ENCODE results near the gene ITPKA.

The ITPKA gene

GRCh38 chr15:41486286-41486685 is 7.4 kb upstream of the ITPKA start:
- no peak overlapping the region for H3K56ac ChIP-seq (ENCODE audit: low read length)
- no peak overlapping the region for H4K5ac ChIP-seq (ENCODE audit: low read length)
- H3K23ac ChIP-seq (ENCODE audit: low read length): no peak overlapping the region
- WGBS (ENCODE audit: extremely low coverage, insufficient coverage, low lambda C conversion rate): no CpG with 5 or more reads among the region's 43 CpGs
- no peak overlapping the region for H3K27ac ChIP-seq (ENCODE audit: low read depth, low read length)
- no peak overlapping the region for H2BK15ac ChIP-seq (replicated peaks; ENCODE audit: low read depth)
- H3K18ac ChIP-seq (ENCODE audit: low read length): no peak overlapping the region
- no peaks in the 10 kb centered on the region for H3K4me1 ChIP-seq (ENCODE audit: control insufficient read depth, low read depth, low read length)
- H3K4me2 ChIP-seq (ENCODE audit: low read length): no peak overlapping the region
- H3K4me3 ChIP-seq (ENCODE audit: low read length): no peak overlapping the region
- H3K79me2 ChIP-seq (ENCODE audit: control insufficient read depth, insufficient read depth, low read length): no peaks in the 10 kb centered on the region
- no peak overlapping the region for H3K4ac ChIP-seq (ENCODE audit: low read depth, low read length)
- no peak overlapping the region for H2BK5ac ChIP-seq (ENCODE audit: low read length)
- no peak overlapping the region for H2AK5ac ChIP-seq (ENCODE audit: low read length)
- no peak overlapping the region for H2BK120ac ChIP-seq (ENCODE audit: low read depth, low read length)
- DNase-seq: no peak
- H3K27me3 ChIP-seq (ENCODE audit: insufficient read depth, low read length, poor library complexity): peaks cover 2% of the 10 kb centered on the region
- no peak overlapping the region for H4K8ac ChIP-seq (ENCODE audit: low read depth, low read length)
- no peaks in the 10 kb centered on the region for H3K79me1 ChIP-seq (ENCODE audit: low read length)
- H3K9ac ChIP-seq (ENCODE audit: low read length): no peak overlapping the region
- peaks cover 2% of the 10 kb centered on the region for H3K36me3 ChIP-seq (ENCODE audit: control insufficient read depth, insufficient read depth, low read length)

- H4K8ac ChIP-seq (ENCODE audit: low read depth, low read length): no peak overlapping the region
- no peaks in the 10 kb centered on the region for H3K79me1 ChIP-seq (ENCODE audit: low read length)
- H3K4ac ChIP-seq (ENCODE audit: low read depth, low read length): no peak overlapping the region
- no peak overlapping the region for H3K18ac ChIP-seq (ENCODE audit: low read length)
- no peak overlapping the region for H3K27ac ChIP-seq (ENCODE audit: low read depth, low read length)
- no peak overlapping the region for H3K9ac ChIP-seq (ENCODE audit: low read length)
- no peak overlapping the region for H3K23ac ChIP-seq (ENCODE audit: low read length)
- H2AK5ac ChIP-seq (ENCODE audit: low read length): no peak overlapping the region
- no peak for DNase-seq
- no peaks in the 10 kb centered on the region for H3K36me3 ChIP-seq (ENCODE audit: control insufficient read depth, insufficient read depth, low read length)
- no peaks in the 10 kb centered on the region for H3K4me1 ChIP-seq (ENCODE audit: control insufficient read depth, low read depth, low read length)
- H3K27me3 ChIP-seq (ENCODE audit: insufficient read depth, low read length, poor library complexity): peaks cover 7% of the 10 kb centered on the region
- H2BK15ac ChIP-seq (replicated peaks; ENCODE audit: low read depth): no peak overlapping the region
- H2BK5ac ChIP-seq (ENCODE audit: low read length): no peak overlapping the region
- H3K4me2 ChIP-seq (ENCODE audit: low read length): no peak overlapping the region
- no peak overlapping the region for H4K5ac ChIP-seq (ENCODE audit: low read length)
- H2BK120ac ChIP-seq (ENCODE audit: low read depth, low read length): no peak overlapping the region
- no peaks in the 10 kb centered on the region for H3K79me2 ChIP-seq (ENCODE audit: control insufficient read depth, insufficient read depth, low read length)
- H3K56ac ChIP-seq (ENCODE audit: low read length): no peak overlapping the region
- no peak overlapping the region for H3K4me3 ChIP-seq (ENCODE audit: low read length)
- WGBS (ENCODE audit: extremely low coverage, insufficient coverage, low lambda C conversion rate): no CpG with 5 or more reads among the region's 9 CpGs
Measured at GRCh38 chr15:41487381-41487780, 6.3 kb upstream of the ITPKA start.

GRCh38 chr15:41487802-41488201 is 5.9 kb upstream of the ITPKA start:
- no peak overlapping the region for H3K4me3 ChIP-seq (ENCODE audit: low read length)
- no peak overlapping the region for H3K18ac ChIP-seq (ENCODE audit: low read length)
- no CpG with 5 or more reads among the region's 2 CpGs for WGBS (ENCODE audit: extremely low coverage, insufficient coverage, low lambda C conversion rate)
- H3K79me1 ChIP-seq (ENCODE audit: low read length): no peaks in the 10 kb centered on the region
- no peak overlapping the region for H3K4me2 ChIP-seq (ENCODE audit: low read length)
- no peak overlapping the region for H2BK5ac ChIP-seq (ENCODE audit: low read length)
- no peaks in the 10 kb centered on the region for H3K79me2 ChIP-seq (ENCODE audit: control insufficient read depth, insufficient read depth, low read length)
- H2AK5ac ChIP-seq (ENCODE audit: low read length): no peak overlapping the region
- no peaks in the 10 kb centered on the region for H3K36me3 ChIP-seq (ENCODE audit: control insufficient read depth, insufficient read depth, low read length)
- no peak overlapping the region for H4K8ac ChIP-seq (ENCODE audit: low read depth, low read length)
- no peak for DNase-seq
- H2BK120ac ChIP-seq (ENCODE audit: low read depth, low read length): no peak overlapping the region
- H3K4ac ChIP-seq (ENCODE audit: low read depth, low read length): no peak overlapping the region
- no peak overlapping the region for H3K9ac ChIP-seq (ENCODE audit: low read length)
- H4K5ac ChIP-seq (ENCODE audit: low read length): no peak overlapping the region
- no peak overlapping the region for H3K56ac ChIP-seq (ENCODE audit: low read length)
- H3K4me1 ChIP-seq (ENCODE audit: control insufficient read depth, low read depth, low read length): peaks cover 3% of the 10 kb centered on the region
- no peak overlapping the region for H3K23ac ChIP-seq (ENCODE audit: low read length)
- H2BK15ac ChIP-seq (replicated peaks; ENCODE audit: low read depth): no peak overlapping the region
- no peak overlapping the region for H3K27ac ChIP-seq (ENCODE audit: low read depth, low read length)
- H3K27me3 ChIP-seq (ENCODE audit: insufficient read depth, low read length, poor library complexity): peaks cover 10% of the 10 kb centered on the region

- H3K23ac ChIP-seq (ENCODE audit: low read length): no peak overlapping the region
- H3K4me1 ChIP-seq (ENCODE audit: control insufficient read depth, low read depth, low read length): peaks cover 4% of the 10 kb centered on the region
- no peaks in the 10 kb centered on the region for H3K36me3 ChIP-seq (ENCODE audit: control insufficient read depth, insufficient read depth, low read length)
- H3K27me3 ChIP-seq (ENCODE audit: insufficient read depth, low read length, poor library complexity): peaks cover 18% of the 10 kb centered on the region
- DNase-seq: no peak
- no peak overlapping the region for H2BK5ac ChIP-seq (ENCODE audit: low read length)
- no CpG with 5 or more reads among the region's 2 CpGs for WGBS (ENCODE audit: extremely low coverage, insufficient coverage, low lambda C conversion rate)
- no peak overlapping the region for H2BK120ac ChIP-seq (ENCODE audit: low read depth, low read length)
- no peak overlapping the region for H3K4me2 ChIP-seq (ENCODE audit: low read length)
- H4K8ac ChIP-seq (ENCODE audit: low read depth, low read length): no peak overlapping the region
- no peak overlapping the region for H3K4ac ChIP-seq (ENCODE audit: low read depth, low read length)
- H4K5ac ChIP-seq (ENCODE audit: low read length): no peak overlapping the region
- H3K4me3 ChIP-seq (ENCODE audit: low read length): no peak overlapping the region
- H3K18ac ChIP-seq (ENCODE audit: low read length): no peak overlapping the region
- H2AK5ac ChIP-seq (ENCODE audit: low read length): no peak overlapping the region
- H3K9ac ChIP-seq (ENCODE audit: low read length): no peak overlapping the region
- H3K27ac ChIP-seq (ENCODE audit: low read depth, low read length): no peak overlapping the region
- no peak overlapping the region for H3K56ac ChIP-seq (ENCODE audit: low read length)
- H3K79me1 ChIP-seq (ENCODE audit: low read length): no peaks in the 10 kb centered on the region
- no peak overlapping the region for H2BK15ac ChIP-seq (replicated peaks; ENCODE audit: low read depth)
- no peaks in the 10 kb centered on the region for H3K79me2 ChIP-seq (ENCODE audit: control insufficient read depth, insufficient read depth, low read length)
Measured at GRCh38 chr15:41489641-41490040, 4.0 kb upstream of the ITPKA start.

GRCh38 chr15:41490355-41490754 is 3.3 kb upstream of the ITPKA start:
- H2AK5ac ChIP-seq (ENCODE audit: low read length): no peak overlapping the region
- H4K5ac ChIP-seq (ENCODE audit: low read length): no peak overlapping the region
- no peak for DNase-seq
- WGBS (ENCODE audit: extremely low coverage, insufficient coverage, low lambda C conversion rate): no CpG with 5 or more reads among the region's 4 CpGs
- no peak overlapping the region for H3K4me3 ChIP-seq (ENCODE audit: low read length)
- H3K27me3 ChIP-seq (ENCODE audit: insufficient read depth, low read length, poor library complexity): peaks cover 25% of the 10 kb centered on the region
- no peak overlapping the region for H2BK15ac ChIP-seq (replicated peaks; ENCODE audit: low read depth)
- no peak overlapping the region for H3K56ac ChIP-seq (ENCODE audit: low read length)
- no peaks in the 10 kb centered on the region for H3K79me1 ChIP-seq (ENCODE audit: low read length)
- no peaks in the 10 kb centered on the region for H3K36me3 ChIP-seq (ENCODE audit: control insufficient read depth, insufficient read depth, low read length)
- H2BK5ac ChIP-seq (ENCODE audit: low read length): no peak overlapping the region
- H4K8ac ChIP-seq (ENCODE audit: low read depth, low read length): no peak overlapping the region
- no peak overlapping the region for H3K4me2 ChIP-seq (ENCODE audit: low read length)
- no peak overlapping the region for H2BK120ac ChIP-seq (ENCODE audit: low read depth, low read length)
- H3K79me2 ChIP-seq (ENCODE audit: control insufficient read depth, insufficient read depth, low read length): no peaks in the 10 kb centered on the region
- no peak overlapping the region for H3K23ac ChIP-seq (ENCODE audit: low read length)
- H3K18ac ChIP-seq (ENCODE audit: low read length): no peak overlapping the region
- peaks cover 4% of the 10 kb centered on the region for H3K4me1 ChIP-seq (ENCODE audit: control insufficient read depth, low read depth, low read length)
- no peak overlapping the region for H3K4ac ChIP-seq (ENCODE audit: low read depth, low read length)
- H3K27ac ChIP-seq (ENCODE audit: low read depth, low read length): no peak overlapping the region
- no peak overlapping the region for H3K9ac ChIP-seq (ENCODE audit: low read length)

- Histone ChIP-seq H3K36me3 (ENCODE audit: control insufficient read depth, insufficient read depth, low read length) (no peaks in the 10 kb centered on the region), H2BK15ac (replicated peaks; ENCODE audit: low read depth) (no peak overlapping the region), H3K4me2 (ENCODE audit: low read length) (no peak overlapping the region), H3K4me3 (ENCODE audit: low read length) (no peak overlapping the region), H2BK5ac (ENCODE audit: low read length) (no peak overlapping the region), H3K56ac (ENCODE audit: low read length) (no peak overlapping the region), H3K4ac (ENCODE audit: low read depth, low read length) (no peak overlapping the region), H4K8ac (ENCODE audit: low read depth, low read length) (no peak overlapping the region), H3K79me2 (ENCODE audit: control insufficient read depth, insufficient read depth, low read length) (no peaks in the 10 kb centered on the region), H3K23ac (ENCODE audit: low read length) (no peak overlapping the region), H3K27ac (ENCODE audit: low read depth, low read length) (no peak overlapping the region), H3K4me1 (ENCODE audit: control insufficient read depth, low read depth, low read length) (peaks cover 4% of the 10 kb centered on the region), H3K18ac (ENCODE audit: low read length) (no peak overlapping the region), H4K5ac (ENCODE audit: low read length) (no peak overlapping the region), H3K9ac (ENCODE audit: low read length) (no peak overlapping the region), H2BK120ac (ENCODE audit: low read depth, low read length) (no peak overlapping the region), H3K79me1 (ENCODE audit: low read length) (no peaks in the 10 kb centered on the region), H3K27me3 (ENCODE audit: insufficient read depth, low read length, poor library complexity) (peaks cover 36% of the 10 kb centered on the region), H2AK5ac (ENCODE audit: low read length) (no peak overlapping the region)
- DNase-seq: no peak
- WGBS (ENCODE audit: extremely low coverage, insufficient coverage, low lambda C conversion rate): no CpG with 5 or more reads among the region's 4 CpGs
Measured at GRCh38 chr15:41491889-41492288, 1.8 kb upstream of the ITPKA start.
